ENCODE measurements around the gene GM2A.

GM2A gene

DNA sequence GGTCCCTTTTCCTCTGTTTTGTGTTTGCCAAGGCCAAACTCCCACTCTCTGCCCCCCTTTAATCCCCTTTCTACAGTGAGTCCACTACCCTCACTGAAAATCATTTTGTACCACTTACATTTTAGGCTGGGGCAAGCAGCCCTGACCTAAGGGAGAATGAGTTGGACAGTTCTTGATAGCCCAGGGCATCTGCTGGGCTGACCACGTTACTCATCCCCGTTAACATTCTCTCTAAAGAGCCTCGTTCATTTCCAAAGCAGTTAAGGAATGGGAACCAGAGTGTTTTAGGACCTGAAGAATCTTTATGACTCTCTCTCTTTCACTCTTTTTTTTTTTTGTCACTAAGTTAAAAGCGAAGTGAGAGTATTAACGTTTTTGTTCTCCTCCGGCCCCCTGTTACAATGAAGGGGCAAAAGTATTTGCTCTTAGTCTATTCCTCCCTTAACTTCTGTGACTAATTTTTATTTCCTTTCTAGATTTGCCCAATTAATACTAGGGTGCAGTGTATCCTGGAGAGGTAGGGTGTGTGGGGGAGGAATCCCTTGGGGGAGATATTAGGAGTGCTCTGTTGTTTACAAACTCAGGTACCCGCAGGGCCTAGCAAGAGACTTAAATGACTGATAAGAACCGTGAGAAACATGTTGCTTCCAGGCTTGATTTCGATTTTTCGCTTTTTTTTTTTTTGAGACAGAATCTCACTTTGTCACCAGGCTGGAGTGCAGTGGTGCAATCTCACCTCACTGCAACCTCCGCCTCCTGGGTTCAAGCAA, 14.7 kb downstream of the GM2A start:
- Histone ChIP-seq H3K4me2 (no peak overlapping the region), H3K4me1 (ENCODE audit: low read depth, poor library complexity, severe bottlenecking) (no peaks in the 10 kb centered on the region), H4K20me1 (ENCODE audit: insufficient read depth) (no peaks in the 10 kb centered on the region), H3K36me3 (ENCODE audit: insufficient read depth) (no peaks in the 10 kb centered on the region), H2AFZ (ENCODE audit: low read depth) (no peak overlapping the region), H3K79me2 (ENCODE audit: insufficient read depth, low read depth) (no peaks in the 10 kb centered on the region), H3K27me3 (ENCODE audit: insufficient read depth, low read depth) (no peaks in the 10 kb centered on the region), H3K27ac (no peak overlapping the region), H3K4me3 (IDR thresholded peaks at IDR 0.05; ENCODE audit: insufficient read depth, low read depth, low read length) (no peak overlapping the region), H3K9ac (no peak overlapping the region)
- TF ChIP-seq, protein P1, sequence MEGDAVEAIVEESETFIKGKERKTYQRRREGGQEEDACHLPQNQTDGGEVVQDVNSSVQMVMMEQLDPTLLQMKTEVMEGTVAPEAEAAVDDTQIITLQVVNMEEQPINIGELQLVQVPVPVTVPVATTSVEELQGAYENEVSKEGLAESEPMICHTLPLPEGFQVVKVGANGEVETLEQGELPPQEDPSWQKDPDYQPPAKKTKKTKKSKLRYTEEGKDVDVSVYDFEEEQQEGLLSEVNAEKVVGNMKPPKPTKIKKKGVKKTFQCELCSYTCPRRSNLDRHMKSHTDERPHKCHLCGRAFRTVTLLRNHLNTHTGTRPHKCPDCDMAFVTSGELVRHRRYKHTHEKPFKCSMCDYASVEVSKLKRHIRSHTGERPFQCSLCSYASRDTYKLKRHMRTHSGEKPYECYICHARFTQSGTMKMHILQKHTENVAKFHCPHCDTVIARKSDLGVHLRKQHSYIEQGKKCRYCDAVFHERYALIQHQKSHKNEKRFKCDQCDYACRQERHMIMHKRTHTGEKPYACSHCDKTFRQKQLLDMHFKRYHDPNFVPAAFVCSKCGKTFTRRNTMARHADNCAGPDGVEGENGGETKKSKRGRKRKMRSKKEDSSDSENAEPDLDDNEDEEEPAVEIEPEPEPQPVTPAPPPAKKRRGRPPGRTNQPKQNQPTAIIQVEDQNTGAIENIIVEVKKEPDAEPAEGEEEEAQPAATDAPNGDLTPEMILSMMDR (conservative IDR thresholded peaks at IDR 0.05; ENCODE audit: low read depth, low read length) = no peak

GRCh38 chr5:151270599-151270998, 17.6 kb downstream of the GM2A start:
- Histone ChIP-seq H3K27me3 (ENCODE audit: insufficient read depth, low read depth) (no peaks in the 10 kb centered on the region), H2AFZ (ENCODE audit: low read depth) (no peak overlapping the region), H4K20me1 (ENCODE audit: insufficient read depth) (no peaks in the 10 kb centered on the region), H3K4me3 (IDR thresholded peaks at IDR 0.05; ENCODE audit: insufficient read depth, low read depth, low read length) (no peak overlapping the region), H3K27ac (no peak overlapping the region), H3K9ac (no peak overlapping the region), H3K4me2 (no peak overlapping the region), H3K79me2 (ENCODE audit: insufficient read depth, low read depth) (no peaks in the 10 kb centered on the region), H3K36me3 (ENCODE audit: insufficient read depth) (no peaks in the 10 kb centered on the region), H3K4me1 (ENCODE audit: low read depth, poor library complexity, severe bottlenecking) (no peaks in the 10 kb centered on the region)
- TF ChIP-seq, protein P1 (conservative IDR thresholded peaks at IDR 0.05; ENCODE audit: low read depth, low read length) = no peak

DNA sequence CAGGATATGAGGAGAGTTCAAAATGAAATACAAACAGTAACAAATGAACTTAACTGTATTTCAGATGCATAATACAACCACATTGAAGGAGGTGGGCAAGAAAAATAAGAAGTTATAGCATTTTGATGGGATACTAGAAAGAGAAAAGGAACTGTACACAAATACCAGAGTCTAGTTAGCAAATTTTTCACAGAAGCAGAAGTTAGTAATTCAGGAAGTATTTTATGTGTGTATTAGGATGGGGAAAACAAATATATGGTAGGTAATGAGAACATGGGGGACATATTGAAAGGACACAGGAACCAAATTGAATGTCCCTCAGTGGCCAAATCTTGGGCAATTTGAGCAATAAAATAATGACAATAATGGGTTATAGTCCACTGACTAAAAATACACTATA, 18.4 kb downstream of the GM2A start:
- Histone ChIP-seq H3K27me3 (ENCODE audit: insufficient read depth, low read depth) (no peaks in the 10 kb centered on the region), H3K9ac (no peak overlapping the region), H3K27ac (no peak overlapping the region), H3K4me1 (ENCODE audit: low read depth, poor library complexity, severe bottlenecking) (no peaks in the 10 kb centered on the region), H3K4me2 (no peak overlapping the region), H2AFZ (ENCODE audit: low read depth) (no peak overlapping the region), H3K36me3 (ENCODE audit: insufficient read depth) (no peaks in the 10 kb centered on the region), H3K79me2 (ENCODE audit: insufficient read depth, low read depth) (no peaks in the 10 kb centered on the region), H3K4me3 (IDR thresholded peaks at IDR 0.05; ENCODE audit: insufficient read depth, low read depth, low read length) (no peak overlapping the region), H4K20me1 (ENCODE audit: insufficient read depth) (no peaks in the 10 kb centered on the region)
- TF ChIP-seq, protein P1 (conservative IDR thresholded peaks at IDR 0.05; ENCODE audit: low read depth, low read length) = no peak

- Histone ChIP-seq H3K27me3 (ENCODE audit: insufficient read depth, low read depth) (no peaks in the 10 kb centered on the region), H3K27ac (no peak overlapping the region)
These were observed 21.7 kb downstream of the GM2A start for GRCh38 chr5:151274666-151275065.

More at GRCh38 chr5:151274666-151275065, 21.7 kb downstream of the GM2A start:
- H3K9ac ChIP-seq = no peak overlapping the region
- no peak overlapping the region for H2AFZ ChIP-seq (ENCODE audit: low read depth)
- TF ChIP-seq, protein P1 (conservative IDR thresholded peaks at IDR 0.05; ENCODE audit: low read depth, low read length) = no peak
- H3K4me1 ChIP-seq (ENCODE audit: low read depth, poor library complexity, severe bottlenecking) = no peaks in the 10 kb centered on the region
- no peaks in the 10 kb centered on the region for H3K79me2 ChIP-seq (ENCODE audit: insufficient read depth, low read depth)
- no peaks in the 10 kb centered on the region for H4K20me1 ChIP-seq (ENCODE audit: insufficient read depth)
- H3K4me2 ChIP-seq = no peak overlapping the region
- no peak overlapping the region for H3K4me3 ChIP-seq (IDR thresholded peaks at IDR 0.05; ENCODE audit: insufficient read depth, low read depth, low read length)
- H3K36me3 ChIP-seq (ENCODE audit: insufficient read depth) = no peaks in the 10 kb centered on the region

Data from KMS-11 (cell line).